HL-60 (cell line): Measurements from ENCODE around the gene AUP1.

Experiments used
- DNase-seq, 2 experiments: peaks; one replicate each; pipeline ENCODE4 v3.0.0-alpha.2; 2010 to 2020; ENCODE audit warnings: low read depth in 1 of 2, low spot score in 1 of 2
- H3K27ac ChIP-seq: fragments of 250-450 bp; sonication (Bioruptor Pico); replicated peaks from 2 replicates; pipeline ENCODE4 v1.5.1; 2020; ENCODE audit warnings: mild to moderate bottlenecking, moderate library complexity
- H3K27me3 ChIP-seq: fragments of 250-450 bp; sonication (Bioruptor Pico); 2 replicates; pipeline ENCODE4 v1.5.1; 2021; ENCODE audit warnings: mild to moderate bottlenecking, moderate library complexity; ENCODE audit not compliant: insufficient read depth, poor library complexity, severe bottlenecking
- H3K4me3 ChIP-seq: replicated peaks from 2 replicates; pipeline ENCODE4 v1.5.1; 2011; ENCODE audit warnings: mild to moderate bottlenecking, control low read depth, low read length; ENCODE audit not compliant: insufficient read depth
- GABPA ChIP-seq: IDR thresholded peaks from 2 replicates; pipeline ENCODE4 v1.6.1; 2012; ENCODE audit warnings: low read depth
- POLR2AphosphoS5 ChIP-seq: IDR thresholded peaks from 2 replicates; pipeline ENCODE4 v1.6.1; 2012; ENCODE audit warnings: low read depth
- SPI1 ChIP-seq: IDR thresholded peaks from 2 replicates; pipeline ENCODE4 v1.6.1; 2012; ENCODE audit warnings: low read depth, mild to moderate bottlenecking, borderline replicate concordance
- TF ChIP-seq, protein P1 (sequence below): IDR thresholded peaks from 2 replicates; pipeline ENCODE4 v1.6.1; 2012; ENCODE audit warnings: low read depth; ENCODE audit not compliant: insufficient replicate concordance
- TF ChIP-seq, protein P2 (sequence below): IDR thresholded peaks from one replicate; pipeline ENCODE4 v1.5.1; 2011; ENCODE audit warnings: low read length, control low read depth, inconsistent platforms; ENCODE audit not compliant: insufficient read depth

The AUP1 gene

DNA sequence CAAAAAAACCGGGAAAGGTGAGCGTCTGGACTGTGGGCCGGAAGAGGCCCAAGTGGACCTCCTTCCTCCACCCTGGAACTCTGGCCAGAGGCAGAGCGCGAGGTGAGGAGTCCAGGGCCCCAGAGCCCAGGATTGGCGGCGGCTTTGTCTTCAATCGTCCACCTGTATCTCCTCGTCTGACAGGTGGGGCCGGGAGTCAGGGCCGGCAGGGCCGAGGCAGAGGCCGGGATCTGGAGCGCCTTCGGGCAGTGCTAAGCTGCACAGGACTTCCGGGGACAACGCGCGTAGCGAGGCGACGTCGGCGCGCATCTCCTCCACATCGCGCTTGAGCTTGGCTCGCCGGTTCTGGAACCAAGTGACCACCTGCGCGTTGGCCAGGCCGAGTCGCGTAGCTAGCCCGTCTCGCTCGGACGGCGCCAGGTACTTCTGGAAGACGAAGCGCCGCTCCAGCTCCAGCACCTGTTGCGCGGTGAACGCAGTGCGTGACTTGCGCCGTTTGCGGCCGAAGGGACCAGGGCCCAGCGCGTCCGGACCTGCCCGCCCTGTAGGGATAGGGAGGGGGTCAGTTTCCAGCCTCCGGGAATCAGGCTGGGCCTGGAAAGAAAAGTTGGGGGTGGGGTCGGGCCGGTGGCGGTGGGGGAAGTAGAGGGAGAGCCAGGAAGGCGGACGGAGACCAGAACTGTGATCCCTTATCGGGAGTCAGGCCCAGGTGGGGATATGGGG is 31.6 kb downstream of the AUP1 start:
- TF ChIP-seq SPI1 (no peak), POLR2AphosphoS5 (no peak), GABPA (no peak)
- TF ChIP-seq, protein P1, sequence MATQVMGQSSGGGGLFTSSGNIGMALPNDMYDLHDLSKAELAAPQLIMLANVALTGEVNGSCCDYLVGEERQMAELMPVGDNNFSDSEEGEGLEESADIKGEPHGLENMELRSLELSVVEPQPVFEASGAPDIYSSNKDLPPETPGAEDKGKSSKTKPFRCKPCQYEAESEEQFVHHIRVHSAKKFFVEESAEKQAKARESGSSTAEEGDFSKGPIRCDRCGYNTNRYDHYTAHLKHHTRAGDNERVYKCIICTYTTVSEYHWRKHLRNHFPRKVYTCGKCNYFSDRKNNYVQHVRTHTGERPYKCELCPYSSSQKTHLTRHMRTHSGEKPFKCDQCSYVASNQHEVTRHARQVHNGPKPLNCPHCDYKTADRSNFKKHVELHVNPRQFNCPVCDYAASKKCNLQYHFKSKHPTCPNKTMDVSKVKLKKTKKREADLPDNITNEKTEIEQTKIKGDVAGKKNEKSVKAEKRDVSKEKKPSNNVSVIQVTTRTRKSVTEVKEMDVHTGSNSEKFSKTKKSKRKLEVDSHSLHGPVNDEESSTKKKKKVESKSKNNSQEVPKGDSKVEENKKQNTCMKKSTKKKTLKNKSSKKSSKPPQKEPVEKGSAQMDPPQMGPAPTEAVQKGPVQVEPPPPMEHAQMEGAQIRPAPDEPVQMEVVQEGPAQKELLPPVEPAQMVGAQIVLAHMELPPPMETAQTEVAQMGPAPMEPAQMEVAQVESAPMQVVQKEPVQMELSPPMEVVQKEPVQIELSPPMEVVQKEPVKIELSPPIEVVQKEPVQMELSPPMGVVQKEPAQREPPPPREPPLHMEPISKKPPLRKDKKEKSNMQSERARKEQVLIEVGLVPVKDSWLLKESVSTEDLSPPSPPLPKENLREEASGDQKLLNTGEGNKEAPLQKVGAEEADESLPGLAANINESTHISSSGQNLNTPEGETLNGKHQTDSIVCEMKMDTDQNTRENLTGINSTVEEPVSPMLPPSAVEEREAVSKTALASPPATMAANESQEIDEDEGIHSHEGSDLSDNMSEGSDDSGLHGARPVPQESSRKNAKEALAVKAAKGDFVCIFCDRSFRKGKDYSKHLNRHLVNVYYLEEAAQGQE, result no peak
- TF ChIP-seq, protein P2, sequence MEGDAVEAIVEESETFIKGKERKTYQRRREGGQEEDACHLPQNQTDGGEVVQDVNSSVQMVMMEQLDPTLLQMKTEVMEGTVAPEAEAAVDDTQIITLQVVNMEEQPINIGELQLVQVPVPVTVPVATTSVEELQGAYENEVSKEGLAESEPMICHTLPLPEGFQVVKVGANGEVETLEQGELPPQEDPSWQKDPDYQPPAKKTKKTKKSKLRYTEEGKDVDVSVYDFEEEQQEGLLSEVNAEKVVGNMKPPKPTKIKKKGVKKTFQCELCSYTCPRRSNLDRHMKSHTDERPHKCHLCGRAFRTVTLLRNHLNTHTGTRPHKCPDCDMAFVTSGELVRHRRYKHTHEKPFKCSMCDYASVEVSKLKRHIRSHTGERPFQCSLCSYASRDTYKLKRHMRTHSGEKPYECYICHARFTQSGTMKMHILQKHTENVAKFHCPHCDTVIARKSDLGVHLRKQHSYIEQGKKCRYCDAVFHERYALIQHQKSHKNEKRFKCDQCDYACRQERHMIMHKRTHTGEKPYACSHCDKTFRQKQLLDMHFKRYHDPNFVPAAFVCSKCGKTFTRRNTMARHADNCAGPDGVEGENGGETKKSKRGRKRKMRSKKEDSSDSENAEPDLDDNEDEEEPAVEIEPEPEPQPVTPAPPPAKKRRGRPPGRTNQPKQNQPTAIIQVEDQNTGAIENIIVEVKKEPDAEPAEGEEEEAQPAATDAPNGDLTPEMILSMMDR, result no peak
- H3K27me3 ChIP-seq, result peaks cover 52% of the 10 kb centered on the region
- no peak overlapping the region for H3K4me3 ChIP-seq
- H3K27ac ChIP-seq, result no peak overlapping the region
- DNase-seq, result no peak

DNA sequence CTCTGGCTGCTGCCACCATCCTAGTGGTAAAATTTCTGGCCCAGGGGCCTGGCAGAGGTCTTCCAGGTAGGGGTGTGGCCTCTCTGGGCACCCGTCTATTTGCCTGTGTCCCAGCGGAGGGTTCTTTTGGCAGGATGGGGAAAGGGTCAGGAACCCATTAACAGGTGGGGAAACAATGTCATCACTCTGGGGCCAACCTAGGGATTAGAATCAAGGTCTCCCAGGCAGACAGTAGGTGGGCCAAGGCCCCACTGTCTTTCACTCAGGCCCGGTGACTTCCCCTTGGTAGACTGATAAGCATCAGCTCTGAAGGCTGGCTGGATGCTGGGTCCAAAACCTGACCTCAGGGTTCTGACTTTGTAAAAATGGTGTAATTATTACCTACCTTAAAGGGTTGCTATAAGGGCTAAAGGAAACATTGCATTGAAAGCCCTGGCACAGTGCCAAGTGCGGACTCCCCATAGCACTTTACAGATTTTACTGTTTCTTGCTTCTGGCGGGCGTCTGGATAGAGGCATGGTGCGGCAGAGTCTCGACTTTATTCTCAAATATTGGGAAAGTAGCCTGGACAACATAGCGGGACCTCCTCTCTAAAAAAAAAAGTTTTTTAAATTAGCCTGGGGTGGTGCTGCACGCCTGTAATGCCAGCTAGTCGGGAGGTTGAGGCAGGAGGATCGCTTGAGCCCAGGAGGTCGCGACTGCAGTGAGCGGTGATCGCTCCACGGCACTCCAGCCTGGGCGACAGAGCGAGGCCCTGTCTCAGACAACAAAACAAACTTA is 32.3 kb downstream of the AUP1 start:
- TF ChIP-seq, protein P2, result no peak
- TF ChIP-seq GABPA, result no peak
- no peak for TF ChIP-seq POLR2AphosphoS5
- no peak for TF ChIP-seq SPI1
- TF ChIP-seq, protein P1, result no peak
- H3K27me3 ChIP-seq, result peaks cover 45% of the 10 kb centered on the region
- no peak for DNase-seq
- H3K27ac ChIP-seq, result no peak overlapping the region
- H3K4me3 ChIP-seq, result no peak overlapping the region

DNA sequence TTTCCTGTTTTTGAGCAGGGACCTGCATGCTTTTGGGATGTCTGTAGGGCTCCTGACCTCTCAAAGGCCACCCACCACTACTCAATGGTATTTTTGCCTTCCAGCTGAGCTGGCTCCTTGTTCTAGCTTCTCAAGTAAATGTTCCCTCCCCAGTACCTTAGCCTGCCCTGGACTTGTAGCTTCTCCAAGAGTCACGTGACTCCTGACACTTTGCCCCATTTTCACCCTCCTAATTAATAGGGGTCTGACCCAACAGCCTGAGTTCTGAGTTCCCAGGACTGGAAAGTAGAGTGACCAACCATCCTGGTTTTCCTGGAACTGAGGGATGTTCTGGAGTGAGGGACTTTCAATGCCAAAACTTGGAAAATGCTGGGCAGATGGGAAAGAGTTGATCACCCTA is 34.1 kb downstream of the AUP1 start:
- Histone ChIP-seq H3K4me3 (no peak overlapping the region), H3K27ac (no peak overlapping the region), H3K27me3 (peaks cover 30% of the 10 kb centered on the region)
- TF ChIP-seq, protein P1, result no peak
- TF ChIP-seq SPI1, result no peak
- TF ChIP-seq POLR2AphosphoS5, result no peak
- TF ChIP-seq GABPA, result no peak
- TF ChIP-seq, protein P2, result no peak
- no peak for DNase-seq
